ENCODE measurements around the gene PLXNA2. TPM values are rescaled to one million over a fixed set of nuclear protein-coding genes. Genes with fewer than 3 reads are reported as not detected.

The PLXNA2 gene
- polyA plus RNA-seq, 1 of the 3 experiments (the other 2 are of a cell fraction): 8.5 TPM

GRCh38 chr1:208057056-208057455 is 187.1 kb downstream of the PLXNA2 start:
- DNase-seq: no peak
- Histone ChIP-seq H3K4me2 (no peak overlapping the region), H3F3A (replicated peaks; ENCODE audit: insufficient read depth) (no peaks in the 10 kb centered on the region), H2AFZ (ENCODE audit: low read depth) (no peak overlapping the region), H3K36me3 (replicated peaks in 1 of 2; ENCODE audit: control insufficient read depth in 1 of 2, insufficient read depth in 2 of 2, low read length in 1 of 2) (peaks cover 26 to 39% of the 10 kb centered on the region in 2 experiments), H3K9me2 (no peaks in the 10 kb centered on the region), H4K20me1 (ENCODE audit: insufficient read depth) (no peaks in the 10 kb centered on the region), H3K4me3 (ENCODE audit: low read depth in 2 of 2, low read length in 1 of 2) (no peak overlapping the region), H3K9me3 (no peaks in the 10 kb centered on the region), H3K9ac (no peak overlapping the region), H3K27ac (ENCODE audit: low read depth in 2 of 2, low read length in 1 of 2) (peak overlapping the region in 1 of 2 experiments; percentile 98; a peak in 1 of 4 replicates), H3K79me2 (ENCODE audit: insufficient read depth) (no peaks in the 10 kb centered on the region), H3K27me3 (ENCODE audit: insufficient read depth) (no peaks in the 10 kb centered on the region), H3K4me1 (ENCODE audit: control insufficient read depth in 1 of 2, insufficient read depth in 2 of 2, low read depth in 1 of 2, low read length in 1 of 2) (peaks cover 20 to 54% of the 10 kb centered on the region in 2 experiments)
- CTCF ChIA-PET: interaction anchor here (0.6 to 13.7 kb wide), 11 partner anchors 10 to 184 kb away, joined by 3 to 99 read pairs (median 4); no protein-coding TSS in a partner anchor
- WGBS (ENCODE audit: low lambda C conversion rate): 80% methylated on average over 2 of the region's 2 CpGs
- POLR2A ChIA-PET: no interaction called here
- TF ChIP-seq TAF1 (IDR thresholded peaks at IDR 0.05; ENCODE audit: borderline replicate concordance, low read depth, low read length): no peak
- TF ChIP-seq USF1 (IDR thresholded peaks at IDR 0.05; ENCODE audit: borderline replicate concordance, low read depth): no peak
- TF ChIP-seq FOXJ3 (CRISPR knock-in tag; IDR thresholded peaks at IDR 0.05): no peak
- TF ChIP-seq MEF2A (IDR thresholded peaks at IDR 0.05; ENCODE audit: borderline replicate concordance, low read depth): no peak
- TF ChIP-seq SIN3A (IDR thresholded peaks at IDR 0.05; ENCODE audit: borderline replicate concordance, low read depth, low read length): no peak
- TF ChIP-seq NFIC (IDR thresholded peaks at IDR 0.05; ENCODE audit: borderline replicate concordance): no peak
- TF ChIP-seq RXRA (IDR thresholded peaks at IDR 0.05; ENCODE audit: borderline replicate concordance, low read depth): no peak
- TF ChIP-seq, protein P1, sequence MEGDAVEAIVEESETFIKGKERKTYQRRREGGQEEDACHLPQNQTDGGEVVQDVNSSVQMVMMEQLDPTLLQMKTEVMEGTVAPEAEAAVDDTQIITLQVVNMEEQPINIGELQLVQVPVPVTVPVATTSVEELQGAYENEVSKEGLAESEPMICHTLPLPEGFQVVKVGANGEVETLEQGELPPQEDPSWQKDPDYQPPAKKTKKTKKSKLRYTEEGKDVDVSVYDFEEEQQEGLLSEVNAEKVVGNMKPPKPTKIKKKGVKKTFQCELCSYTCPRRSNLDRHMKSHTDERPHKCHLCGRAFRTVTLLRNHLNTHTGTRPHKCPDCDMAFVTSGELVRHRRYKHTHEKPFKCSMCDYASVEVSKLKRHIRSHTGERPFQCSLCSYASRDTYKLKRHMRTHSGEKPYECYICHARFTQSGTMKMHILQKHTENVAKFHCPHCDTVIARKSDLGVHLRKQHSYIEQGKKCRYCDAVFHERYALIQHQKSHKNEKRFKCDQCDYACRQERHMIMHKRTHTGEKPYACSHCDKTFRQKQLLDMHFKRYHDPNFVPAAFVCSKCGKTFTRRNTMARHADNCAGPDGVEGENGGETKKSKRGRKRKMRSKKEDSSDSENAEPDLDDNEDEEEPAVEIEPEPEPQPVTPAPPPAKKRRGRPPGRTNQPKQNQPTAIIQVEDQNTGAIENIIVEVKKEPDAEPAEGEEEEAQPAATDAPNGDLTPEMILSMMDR (IDR thresholded peaks at IDR 0.05): no peak
- TF ChIP-seq JUND (IDR thresholded peaks at IDR 0.05): no peak
- no peak for TF ChIP-seq RAD21 (IDR thresholded peaks at IDR 0.05; ENCODE audit: low read length)
- TF ChIP-seq GATA2 (CRISPR knock-in tag; IDR thresholded peaks at IDR 0.05): no peak
- TF ChIP-seq POLR2AphosphoS5 (IDR thresholded peaks at IDR 0.05; ENCODE audit: low read depth, low read length): no peak
- TF ChIP-seq EZH2phosphoT487 (IDR thresholded peaks at IDR 0.05; ENCODE audit: borderline replicate concordance, low read depth): no peak
- no peak for TF ChIP-seq NRF1 (IDR thresholded peaks at IDR 0.05; ENCODE audit: low read depth, low read length)
- TF ChIP-seq SMC3 (IDR thresholded peaks at IDR 0.05; ENCODE audit: low read depth, low read length): no peak
- no peak for TF ChIP-seq TCF12 (IDR thresholded peaks at IDR 0.05)
- no peak for TF ChIP-seq EP300 (IDR thresholded peaks at IDR 0.05; ENCODE audit: borderline replicate concordance in 1 of 2, low read depth in 1 of 2, low read length in 1 of 2)
- TF ChIP-seq TEAD4 (IDR thresholded peaks at IDR 0.05; ENCODE audit: borderline replicate concordance, insufficient read depth): no peak
- TF ChIP-seq RCOR1 (IDR thresholded peaks at IDR 0.05; ENCODE audit: low read length): no peak
- TF ChIP-seq, protein P2, sequence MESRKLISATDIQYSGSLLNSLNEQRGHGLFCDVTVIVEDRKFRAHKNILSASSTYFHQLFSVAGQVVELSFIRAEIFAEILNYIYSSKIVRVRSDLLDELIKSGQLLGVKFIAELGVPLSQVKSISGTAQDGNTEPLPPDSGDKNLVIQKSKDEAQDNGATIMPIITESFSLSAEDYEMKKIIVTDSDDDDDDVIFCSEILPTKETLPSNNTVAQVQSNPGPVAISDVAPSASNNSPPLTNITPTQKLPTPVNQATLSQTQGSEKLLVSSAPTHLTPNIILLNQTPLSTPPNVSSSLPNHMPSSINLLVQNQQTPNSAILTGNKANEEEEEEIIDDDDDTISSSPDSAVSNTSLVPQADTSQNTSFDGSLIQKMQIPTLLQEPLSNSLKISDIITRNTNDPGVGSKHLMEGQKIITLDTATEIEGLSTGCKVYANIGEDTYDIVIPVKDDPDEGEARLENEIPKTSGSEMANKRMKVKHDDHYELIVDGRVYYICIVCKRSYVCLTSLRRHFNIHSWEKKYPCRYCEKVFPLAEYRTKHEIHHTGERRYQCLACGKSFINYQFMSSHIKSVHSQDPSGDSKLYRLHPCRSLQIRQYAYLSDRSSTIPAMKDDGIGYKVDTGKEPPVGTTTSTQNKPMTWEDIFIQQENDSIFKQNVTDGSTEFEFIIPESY (IDR thresholded peaks at IDR 0.05; ENCODE audit: borderline replicate concordance, low read depth): no peak

All from SK-N-SH (cell line).